Esophagus squamous epithelium (tissue), 5 donors: ENCODE results near the gene OGG1. TPM values are rescaled to one million over a fixed set of nuclear protein-coding genes. Genes with fewer than 3 reads are reported as not detected.
A peak's percentile ranks its signal among the peaks of the same experiment; 100 is the strongest.

Experiments
- DNase-seq: peaks from one replicate; lab custom pipeline; 2025; lab: John Stamatoyannopoulos, UW
- H3K27ac ChIP-seq, 4 donors: fragments of 200-600 bp; sonication (generic); one replicate each; pipeline ENCODE4 v1.5.1; 2016 to 2019; ENCODE audit warnings: mild to moderate bottlenecking in 1 of 4
- H3K27me3 ChIP-seq, 4 donors: fragments of 200-600 bp; sonication (generic); 1 replicate in 3 of 4; 2 replicates in 1 of 4; pipeline versions ENCODE4 v1.5.1 to v1.6.0; 2017 to 2021; ENCODE audit warnings: antibody characterized with exemption in 1 of 4
- H3K36me3 ChIP-seq, 3 donors: fragments of 200-600 bp; sonication (generic); one replicate each; pipeline ENCODE4 v1.5.1; 2016 to 2019
- H3K4me1 ChIP-seq, 3 donors: fragments of 200-600 bp; sonication (generic); one replicate each; pipeline ENCODE4 v1.5.1; 2017 to 2019
- H3K4me3 ChIP-seq, 4 donors: fragments of 200-600 bp; sonication (generic); 1 replicate in 3 of 4; 2 replicates in 1 of 4; pipeline ENCODE4 v1.5.1; 2016 to 2019; ENCODE audit warnings: mild to moderate bottlenecking in 2 of 4, moderate library complexity in 1 of 4
- H3K9me3 ChIP-seq, 3 donors: fragments of 200-600 bp; sonication (generic); one replicate each; pipeline ENCODE4 v1.5.1; 2016 to 2019
- POLR2A ChIP-seq, 4 donors: fragments of 450-650 bp; IDR thresholded peaks; one replicate each; pipeline ENCODE4 v1.6.1; 2017; ENCODE audit warnings: antibody characterized with exemption in 4 of 4, mild to moderate bottlenecking in 4 of 4, moderate library complexity in 3 of 4
- WGBS, 2 donors: methylation state at CpG; one replicate each; pipeline ENCODE4 v1.1.5; 2018; 5-methylcytosine and 5-hydroxymethylcytosine counted together
- intact Hi-C: fragments of 100-400 bp; cut with DNase I; formaldehyde crosslinking; loops from one replicate; pipeline ENCODE4 v1.15.0; 2022
- total RNA-seq, 4 donors: library from RNA; depleted of rRNA; stranded (reverse); fragments of >200 nt; gene quantifications; one replicate each; pipeline ENCODE4 v1.1.0, GENCODE V29; 2016
- TF ChIP-seq, protein P1 (sequence below), 6 experiments: fragments of 450-650 bp in 4 of 6; fragments of 200-600 bp in 2 of 6; sonication (generic) in 2 of 6; IDR thresholded peaks; one replicate each; pipeline ENCODE4 v1.5.1; 2016 to 2019; ENCODE audit warnings: antibody characterized with exemption in 6 of 6, mild to moderate bottlenecking in 4 of 6, moderate library complexity in 4 of 6
- donor health status: DM: yes; HTN: yes; CAD: no.

The OGG1 gene
- total RNA-seq, 4 donors from 2014 or later = 9.5 to 20.6 (median 10.5) TPM

DNA sequence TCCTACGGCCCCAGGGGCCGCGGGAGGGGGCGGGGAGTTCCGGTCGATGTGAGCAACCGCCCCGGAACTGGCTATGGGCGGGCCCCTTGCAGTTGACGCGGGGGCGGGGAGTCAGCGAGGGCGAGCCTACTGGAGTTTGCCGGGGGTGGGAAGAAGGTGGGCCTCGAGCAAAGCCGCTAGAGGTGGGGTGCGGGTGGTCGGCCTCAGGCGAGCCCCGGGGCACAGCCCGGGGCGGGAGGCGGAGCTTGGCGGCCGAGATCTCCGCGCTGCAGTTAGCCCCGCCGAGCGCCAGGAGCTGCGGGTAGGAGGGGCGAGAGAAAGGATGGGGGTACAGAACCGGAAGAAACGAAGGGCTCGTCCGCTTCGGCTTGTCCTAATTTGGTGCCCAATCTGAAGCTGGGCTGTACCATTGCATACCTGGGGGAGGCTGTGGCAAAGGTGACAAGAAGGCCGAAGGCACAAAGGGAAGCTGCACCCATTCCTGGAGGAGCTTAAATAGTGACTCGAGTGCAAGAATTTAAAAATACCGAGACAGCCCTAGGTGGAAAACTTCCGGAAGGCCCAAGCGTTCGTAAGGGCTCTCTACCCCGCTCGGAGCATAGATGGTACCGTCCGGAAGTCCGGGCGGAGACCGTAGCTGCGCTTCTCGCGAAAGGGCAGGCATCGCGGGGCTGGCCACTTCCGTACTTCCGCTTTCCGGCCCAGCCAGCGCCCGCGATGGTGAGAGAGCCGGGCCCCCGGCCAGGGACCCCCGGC, 42.8 kb downstream of the OGG1 start, which contains the start of the genes ARPC4 and TADA3:
TSS of gene ARPC4 (plus strand) at position 678 of the 756 bp plus-strand sequence. CDS start at position 718, 40 bp downstream.
TSS of gene TADA3 (minus strand) at position 69 of the 756 bp plus-strand sequence. CDS start 1,007 bp downstream, outside the sequence.
- peak within 1 kb of the TSS; percentile 88 to 98 (median 93) for H3K4me3 ChIP-seq
- WGBS, 2 donors = 0% methylated on average over 3 to 40 of the region's 65 CpGs
- H3K36me3 ChIP-seq = peaks cover 6 to 69% (median 12%) of the 10 kb centered on the region in 3 donors
- intact Hi-C loops = no loop called here
- no peaks in the 10 kb centered on the region for H3K27me3 ChIP-seq
- TF ChIP-seq, protein P1, sequence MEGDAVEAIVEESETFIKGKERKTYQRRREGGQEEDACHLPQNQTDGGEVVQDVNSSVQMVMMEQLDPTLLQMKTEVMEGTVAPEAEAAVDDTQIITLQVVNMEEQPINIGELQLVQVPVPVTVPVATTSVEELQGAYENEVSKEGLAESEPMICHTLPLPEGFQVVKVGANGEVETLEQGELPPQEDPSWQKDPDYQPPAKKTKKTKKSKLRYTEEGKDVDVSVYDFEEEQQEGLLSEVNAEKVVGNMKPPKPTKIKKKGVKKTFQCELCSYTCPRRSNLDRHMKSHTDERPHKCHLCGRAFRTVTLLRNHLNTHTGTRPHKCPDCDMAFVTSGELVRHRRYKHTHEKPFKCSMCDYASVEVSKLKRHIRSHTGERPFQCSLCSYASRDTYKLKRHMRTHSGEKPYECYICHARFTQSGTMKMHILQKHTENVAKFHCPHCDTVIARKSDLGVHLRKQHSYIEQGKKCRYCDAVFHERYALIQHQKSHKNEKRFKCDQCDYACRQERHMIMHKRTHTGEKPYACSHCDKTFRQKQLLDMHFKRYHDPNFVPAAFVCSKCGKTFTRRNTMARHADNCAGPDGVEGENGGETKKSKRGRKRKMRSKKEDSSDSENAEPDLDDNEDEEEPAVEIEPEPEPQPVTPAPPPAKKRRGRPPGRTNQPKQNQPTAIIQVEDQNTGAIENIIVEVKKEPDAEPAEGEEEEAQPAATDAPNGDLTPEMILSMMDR (IDR thresholded peaks at IDR 0.05) = peak in 2 of 6 experiments; percentile 10 to 31
- peak in 2 of 4 donors; percentile 58 to 77 for TF ChIP-seq POLR2A (IDR thresholded peaks at IDR 0.05)
- peaks cover 17 to 54% (median 26%) of the 10 kb centered on the region in 3 donors for H3K4me1 ChIP-seq
- H3K9me3 ChIP-seq = no peaks in the 10 kb centered on the region
- H3K27ac ChIP-seq = peak within 1 kb of the TSS; percentile 98 to 100 (median 98)
- peak; percentile 77 for DNase-seq

DNA sequence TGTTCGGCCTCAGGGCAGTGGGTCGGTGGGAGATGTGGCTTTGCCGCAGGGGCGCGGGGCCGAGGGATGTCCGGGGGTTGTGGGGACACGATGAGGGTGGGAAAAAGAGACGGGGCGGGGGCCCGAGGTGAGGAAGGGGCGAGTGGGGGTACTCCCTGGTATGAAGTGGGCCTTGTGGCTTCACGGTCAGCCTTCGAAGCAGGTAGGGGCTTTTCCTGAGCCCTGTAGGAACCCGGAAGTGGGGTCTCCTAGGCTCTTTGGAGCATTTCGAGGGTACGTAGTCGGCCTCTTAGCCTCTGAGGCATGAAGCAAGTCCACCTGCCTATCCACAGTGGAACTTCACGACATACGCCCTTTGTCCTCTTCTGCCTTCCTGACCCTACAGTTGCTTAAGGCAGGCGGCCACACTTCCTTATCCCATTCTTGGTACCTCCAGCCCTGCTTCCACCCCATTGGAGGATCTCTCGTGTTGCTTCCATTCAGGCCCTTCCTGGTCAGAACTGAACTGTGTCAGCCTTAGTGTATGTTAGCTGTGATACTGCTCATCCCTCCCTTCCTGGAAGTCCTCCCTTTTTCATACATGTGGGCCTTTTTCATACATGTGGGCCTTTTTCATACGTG, 43.5 kb downstream of the OGG1 start:
- Histone ChIP-seq H3K27me3 (no peaks in the 10 kb centered on the region), H3K4me1 (peaks cover 17 to 54% (median 26%) of the 10 kb centered on the region in 3 donors), H3K9me3 (no peaks in the 10 kb centered on the region), H3K36me3 (peaks cover 9 to 69% (median 18%) of the 10 kb centered on the region in 3 donors), H3K4me3 (peak overlapping the region; percentile 88 to 98 (median 93)), H3K27ac (peak overlapping the region; percentile 98 to 100 (median 98))
- DNase-seq = no peak
- intact Hi-C loops = no loop called here
- 0 to 3% methylated on average over 6 to 9 of the region's 23 CpGs for WGBS, 2 donors
- TF ChIP-seq, protein P1 (IDR thresholded peaks at IDR 0.05) = no peak
- TF ChIP-seq POLR2A (IDR thresholded peaks at IDR 0.05) = peak in 1 of 4 donors; percentile 59

DNA sequence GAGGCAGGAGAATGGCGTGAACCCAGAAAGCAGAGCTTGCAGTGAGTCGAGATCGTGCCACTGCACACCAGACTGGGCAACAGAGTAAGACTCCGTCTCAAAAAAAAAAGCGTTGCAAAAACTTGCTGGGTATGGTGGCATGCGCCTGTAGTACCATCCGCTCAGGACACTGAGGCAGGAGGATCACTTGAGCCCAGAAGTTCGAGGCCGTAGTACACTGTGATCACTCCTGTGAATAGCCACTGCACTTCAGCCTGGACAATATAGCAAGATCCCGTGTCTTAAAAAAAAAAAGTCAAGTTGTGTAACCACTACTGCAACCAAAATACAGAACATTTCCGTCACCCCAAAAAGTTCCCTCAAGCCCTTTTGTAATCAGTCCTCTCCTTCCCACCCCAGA, 44.6 kb downstream of the OGG1 start:
- H3K9me3 ChIP-seq = no peaks in the 10 kb centered on the region
- 89 to 92% methylated on average over 11 of the region's 11 CpGs for WGBS, 2 donors
- intact Hi-C loops = no loop called here
- peaks cover 9 to 69% (median 24%) of the 10 kb centered on the region in 3 donors for H3K36me3 ChIP-seq
- DNase-seq = no peak
- H3K4me3 ChIP-seq = peak overlapping the region in 1 of 4 donors; percentile 93
- TF ChIP-seq POLR2A (IDR thresholded peaks at IDR 0.05) = no peak
- TF ChIP-seq, protein P1 (IDR thresholded peaks at IDR 0.05) = no peak
- H3K27me3 ChIP-seq = no peaks in the 10 kb centered on the region
- H3K4me1 ChIP-seq = peaks cover 17 to 54% (median 26%) of the 10 kb centered on the region in 3 donors
- H3K27ac ChIP-seq = no peak overlapping the region

DNA sequence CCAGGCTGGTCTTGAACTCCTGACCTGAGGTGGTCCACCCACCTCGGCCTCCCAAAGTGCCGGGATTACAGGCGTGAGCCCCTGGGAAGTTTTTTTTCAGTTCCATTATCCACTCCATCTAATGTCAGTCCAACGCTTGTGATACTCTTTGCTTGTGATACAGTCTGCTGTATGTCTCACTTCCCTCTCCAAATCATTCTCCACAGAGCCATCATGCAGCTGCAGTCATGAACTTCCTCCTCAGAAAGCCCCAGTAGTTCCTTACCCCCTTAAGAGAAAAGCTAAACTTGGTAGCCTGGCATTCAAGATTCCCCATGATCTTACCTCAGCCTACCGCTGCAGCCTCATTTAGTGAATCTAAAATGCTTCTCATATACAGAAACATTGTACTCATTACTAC, 45.5 kb downstream of the OGG1 start:
- H3K9me3 ChIP-seq = no peaks in the 10 kb centered on the region
- intact Hi-C loops = no loop called here
- peaks cover 17 to 52% (median 26%) of the 10 kb centered on the region in 3 donors for H3K4me1 ChIP-seq

More for the DNA sequence above, 45.5 kb downstream of the OGG1 start:
- Histone ChIP-seq H3K27me3 (no peaks in the 10 kb centered on the region), H3K27ac (no peak overlapping the region), H3K36me3 (peaks cover 15 to 69% (median 29%) of the 10 kb centered on the region in 3 donors), H3K4me3 (no peak overlapping the region)
- no peak for TF ChIP-seq POLR2A (IDR thresholded peaks at IDR 0.05)
- TF ChIP-seq, protein P1 (IDR thresholded peaks at IDR 0.05) = no peak
- DNase-seq = no peak
- WGBS, 2 donors = 73 to 87% methylated on average over 4 to 5 of the region's 5 CpGs
